Testis (tissue), 2 donors: ENCODE measurements around the gene COL6A3.

ENCODE experiments used
- POLR2A ChIP-seq: fragments of 450-650 bp; IDR thresholded peaks from one replicate; pipeline ENCODE4 v1.6.1; 2017; ENCODE audit warnings: antibody characterized with exemption, mild to moderate bottlenecking, moderate library complexity
- TF ChIP-seq, protein P1 (sequence below), 3 experiments: fragments of 450-650 bp in 2 of 3; fragments of 200-600 bp in 1 of 3; sonication (generic) in 1 of 3; IDR thresholded peaks; one replicate each; pipeline ENCODE4 v1.5.1; 2016 to 2019; ENCODE audit warnings: antibody characterized with exemption in 3 of 3, mild to moderate bottlenecking in 2 of 3, moderate library complexity in 1 of 3

DNA sequence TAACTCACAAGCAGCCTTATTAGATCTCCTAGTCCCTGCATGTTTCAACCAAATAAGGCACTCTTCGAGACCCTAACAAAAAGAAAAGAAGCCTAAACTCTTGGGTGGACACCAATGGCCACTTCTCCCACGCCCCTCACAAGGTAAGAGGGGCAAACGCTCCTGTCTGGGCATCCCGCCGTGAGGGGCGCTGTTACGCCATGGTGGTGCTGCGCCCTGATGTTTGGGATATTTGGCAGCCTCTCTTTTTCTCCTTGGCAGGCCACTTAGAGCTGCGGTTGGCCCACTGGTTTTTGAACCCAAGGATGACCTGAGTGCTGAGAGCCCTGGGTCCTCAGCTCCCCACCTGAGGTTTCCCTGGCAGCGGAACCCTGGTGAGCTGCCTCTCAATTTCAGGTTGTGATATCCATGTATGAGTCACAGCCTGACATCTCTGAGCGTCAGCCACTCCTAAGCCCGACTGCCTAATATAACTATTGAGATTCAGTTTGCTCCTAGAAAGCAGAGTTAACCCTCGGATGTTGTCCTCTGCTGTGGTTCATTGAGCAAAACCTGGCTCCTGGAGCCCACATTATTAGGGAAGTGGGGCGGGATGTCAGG lies 103.3 kb downstream of the COL6A3 start:
- no peak for TF ChIP-seq POLR2A
- TF ChIP-seq, protein P1, sequence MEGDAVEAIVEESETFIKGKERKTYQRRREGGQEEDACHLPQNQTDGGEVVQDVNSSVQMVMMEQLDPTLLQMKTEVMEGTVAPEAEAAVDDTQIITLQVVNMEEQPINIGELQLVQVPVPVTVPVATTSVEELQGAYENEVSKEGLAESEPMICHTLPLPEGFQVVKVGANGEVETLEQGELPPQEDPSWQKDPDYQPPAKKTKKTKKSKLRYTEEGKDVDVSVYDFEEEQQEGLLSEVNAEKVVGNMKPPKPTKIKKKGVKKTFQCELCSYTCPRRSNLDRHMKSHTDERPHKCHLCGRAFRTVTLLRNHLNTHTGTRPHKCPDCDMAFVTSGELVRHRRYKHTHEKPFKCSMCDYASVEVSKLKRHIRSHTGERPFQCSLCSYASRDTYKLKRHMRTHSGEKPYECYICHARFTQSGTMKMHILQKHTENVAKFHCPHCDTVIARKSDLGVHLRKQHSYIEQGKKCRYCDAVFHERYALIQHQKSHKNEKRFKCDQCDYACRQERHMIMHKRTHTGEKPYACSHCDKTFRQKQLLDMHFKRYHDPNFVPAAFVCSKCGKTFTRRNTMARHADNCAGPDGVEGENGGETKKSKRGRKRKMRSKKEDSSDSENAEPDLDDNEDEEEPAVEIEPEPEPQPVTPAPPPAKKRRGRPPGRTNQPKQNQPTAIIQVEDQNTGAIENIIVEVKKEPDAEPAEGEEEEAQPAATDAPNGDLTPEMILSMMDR (IDR thresholded peaks at IDR 0.05), result no peak
